ENCODE results near the gene S100Z.

- TF ChIP-seq CTCF (IDR thresholded peaks at IDR 0.05) (no peak), POLR2A (IDR thresholded peaks at IDR 0.05) (no peak)
Measured at GRCh38 chr5:76888733-76889300, 39.0 kb downstream of the S100Z start.
